Peyer's patch (tissue), 4 donors: ENCODE data around the gene TAC4.

Source experiments
- POLR2A ChIP-seq, 2 donors: fragments of 450-650 bp; IDR thresholded peaks; one replicate each; pipeline ENCODE4 v1.5.1; 2017; ENCODE audit warnings: antibody characterized with exemption in 2 of 2, mild to moderate bottlenecking in 2 of 2, moderate library complexity in 2 of 2
- TF ChIP-seq, protein P1 (sequence below), 6 experiments: fragments of 450-650 bp in 4 of 6; fragments of 200-600 bp in 2 of 6; sonication (generic) in 1 of 6; IDR thresholded peaks; one replicate each; pipeline ENCODE4 v1.5.1; 2017 to 2019; ENCODE audit warnings: antibody characterized with exemption in 6 of 6, mild to moderate bottlenecking in 3 of 6, moderate library complexity in 1 of 6

GRCh38 chr17:49869038-49869374 lies 21.1 kb upstream of the TAC4 start:
- TF ChIP-seq, protein P1, sequence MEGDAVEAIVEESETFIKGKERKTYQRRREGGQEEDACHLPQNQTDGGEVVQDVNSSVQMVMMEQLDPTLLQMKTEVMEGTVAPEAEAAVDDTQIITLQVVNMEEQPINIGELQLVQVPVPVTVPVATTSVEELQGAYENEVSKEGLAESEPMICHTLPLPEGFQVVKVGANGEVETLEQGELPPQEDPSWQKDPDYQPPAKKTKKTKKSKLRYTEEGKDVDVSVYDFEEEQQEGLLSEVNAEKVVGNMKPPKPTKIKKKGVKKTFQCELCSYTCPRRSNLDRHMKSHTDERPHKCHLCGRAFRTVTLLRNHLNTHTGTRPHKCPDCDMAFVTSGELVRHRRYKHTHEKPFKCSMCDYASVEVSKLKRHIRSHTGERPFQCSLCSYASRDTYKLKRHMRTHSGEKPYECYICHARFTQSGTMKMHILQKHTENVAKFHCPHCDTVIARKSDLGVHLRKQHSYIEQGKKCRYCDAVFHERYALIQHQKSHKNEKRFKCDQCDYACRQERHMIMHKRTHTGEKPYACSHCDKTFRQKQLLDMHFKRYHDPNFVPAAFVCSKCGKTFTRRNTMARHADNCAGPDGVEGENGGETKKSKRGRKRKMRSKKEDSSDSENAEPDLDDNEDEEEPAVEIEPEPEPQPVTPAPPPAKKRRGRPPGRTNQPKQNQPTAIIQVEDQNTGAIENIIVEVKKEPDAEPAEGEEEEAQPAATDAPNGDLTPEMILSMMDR (IDR thresholded peaks at IDR 0.05) = no peak
- TF ChIP-seq POLR2A (IDR thresholded peaks at IDR 0.05) = no peak
